Measurements from ENCODE around the gene DCUN1D3.
A peak's percentile ranks its signal among the peaks of the same experiment; 100 is the strongest.

DCUN1D3 gene

GRCh38 chr16:20899477-20900298 is 470 bp downstream of the DCUN1D3 start:
- H3K27me3 Mint-ChIP-seq (ENCODE audit: low read depth): no peaks in the 10 kb centered on the region
- H3K27ac Mint-ChIP-seq: peak overlapping the region; percentile 99
- peaks cover 50% of the 10 kb centered on the region for H3K4me1 Mint-ChIP-seq
- no peak for TF ChIP-seq CTCF (IDR thresholded peaks at IDR 0.05; ENCODE audit: unreplicated experiment in 3 of 3)
- no peaks in the 10 kb centered on the region for H3K9me3 Mint-ChIP-seq
- peaks cover 13% of the 10 kb centered on the region for H3K36me3 Mint-ChIP-seq (ENCODE audit: low read depth)
- peak overlapping the region; percentile 90 to 91 (median 90) for H3K4me3 Mint-ChIP-seq

- H3K27me3 Mint-ChIP-seq (ENCODE audit: low read depth): no peaks in the 10 kb centered on the region
- peak overlapping the region; percentile 90 to 91 (median 90) for H3K4me3 Mint-ChIP-seq
- peak overlapping the region; percentile 99 for H3K27ac Mint-ChIP-seq
- H3K9me3 Mint-ChIP-seq: no peaks in the 10 kb centered on the region
- TF ChIP-seq CTCF (IDR thresholded peaks at IDR 0.05; ENCODE audit: unreplicated experiment in 3 of 3): no peak
- peaks cover 13% of the 10 kb centered on the region for H3K36me3 Mint-ChIP-seq (ENCODE audit: low read depth)
- peaks cover 44% of the 10 kb centered on the region for H3K4me1 Mint-ChIP-seq
Measured at GRCh38 chr16:20899071-20899470, 1.1 kb downstream of the DCUN1D3 start.

DNA sequence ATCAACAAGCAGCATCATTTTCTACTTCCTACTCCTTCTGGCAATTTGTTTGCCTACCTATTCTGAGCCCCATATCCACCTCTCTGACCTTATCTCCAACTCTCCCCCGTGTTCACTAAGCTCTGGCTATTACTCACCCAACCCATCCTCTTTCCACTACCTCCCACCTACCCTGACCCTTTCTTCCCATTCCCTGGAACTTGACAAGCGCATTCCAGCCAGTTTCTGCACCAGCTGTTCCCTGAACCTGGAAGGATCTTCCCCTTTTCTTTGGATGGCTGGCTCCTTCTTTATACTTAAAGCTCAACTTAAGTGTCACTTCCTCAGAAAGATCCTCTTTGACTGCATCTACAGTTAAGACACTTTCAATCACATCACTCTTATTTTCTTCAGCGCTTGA is 2.2 kb downstream of the DCUN1D3 start:
- Mint-ChIP-seq H3K9me3 (no peaks in the 10 kb centered on the region), H3K36me3 (ENCODE audit: low read depth) (peaks cover 16% of the 10 kb centered on the region), H3K27me3 (ENCODE audit: low read depth) (no peaks in the 10 kb centered on the region), H3K27ac (peak overlapping the region; percentile 99), H3K4me3 (peak overlapping the region; percentile 90 to 91 (median 90)), H3K4me1 (peaks cover 39% of the 10 kb centered on the region)
- no peak for TF ChIP-seq CTCF (IDR thresholded peaks at IDR 0.05; ENCODE audit: unreplicated experiment in 3 of 3)

DNA sequence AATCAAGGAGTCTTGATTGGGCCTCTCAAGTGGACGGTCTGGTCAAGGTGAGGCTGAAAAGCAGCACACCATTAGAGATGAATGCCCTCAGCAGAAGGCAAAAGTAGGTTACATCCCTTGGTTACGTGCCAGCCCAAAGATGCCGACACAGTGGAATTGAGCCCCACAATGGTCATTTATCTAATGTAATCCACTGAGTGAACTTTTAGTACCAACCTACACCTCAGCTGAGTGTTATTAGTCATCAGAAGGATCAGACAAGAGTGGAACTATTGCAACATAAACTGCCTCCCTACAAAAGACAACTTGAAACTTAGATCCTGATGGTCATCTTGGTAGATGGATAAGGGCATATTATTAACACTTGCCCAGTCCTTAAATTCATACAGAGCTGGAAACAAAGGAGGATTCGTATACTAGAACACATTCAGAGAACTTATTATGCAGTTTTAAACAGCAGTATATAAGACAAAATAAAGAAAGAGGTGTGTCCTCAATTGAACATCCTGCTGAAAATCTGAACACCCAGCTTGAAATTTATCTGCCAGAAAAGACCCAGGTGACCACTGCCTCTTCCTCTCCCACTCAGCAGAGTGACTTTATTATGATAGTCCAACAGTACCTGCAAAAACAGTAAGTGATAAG is 2.8 kb downstream of the DCUN1D3 start:
- H3K4me1 Mint-ChIP-seq: peaks cover 33% of the 10 kb centered on the region
- H3K9me3 Mint-ChIP-seq: no peaks in the 10 kb centered on the region
- peaks cover 21% of the 10 kb centered on the region for H3K36me3 Mint-ChIP-seq (ENCODE audit: low read depth)
- H3K27me3 Mint-ChIP-seq (ENCODE audit: low read depth): no peaks in the 10 kb centered on the region
- TF ChIP-seq CTCF (IDR thresholded peaks at IDR 0.05; ENCODE audit: unreplicated experiment in 3 of 3): no peak
- peak overlapping the region; percentile 90 to 91 (median 90) for H3K4me3 Mint-ChIP-seq
- H3K27ac Mint-ChIP-seq: peak overlapping the region; percentile 99

DNA sequence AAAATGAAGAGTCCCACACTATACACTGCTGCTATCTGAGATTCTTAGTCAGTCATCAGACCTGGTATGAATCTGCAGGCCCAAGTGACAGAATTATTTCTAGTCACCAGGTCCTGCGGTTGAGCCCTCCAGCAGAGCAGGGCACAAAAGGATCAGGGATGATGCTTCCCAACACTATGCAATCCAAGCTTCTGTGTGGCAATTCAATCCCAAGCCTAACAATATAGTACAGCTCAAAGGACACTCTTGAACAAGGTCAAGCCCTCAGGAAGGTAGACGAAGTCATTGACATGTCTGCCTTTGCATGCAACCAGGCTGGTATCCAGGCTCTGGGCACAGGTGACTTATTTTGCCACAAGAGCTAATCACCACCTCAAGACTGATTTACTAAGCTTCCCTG is 5.8 kb downstream of the DCUN1D3 start:
- H3K36me3 Mint-ChIP-seq (ENCODE audit: low read depth): peaks cover 34% of the 10 kb centered on the region

More for the DNA sequence above, 5.8 kb downstream of the DCUN1D3 start:
- Mint-ChIP-seq H3K9me3 (no peaks in the 10 kb centered on the region), H3K4me1 (peaks cover 27% of the 10 kb centered on the region), H3K27ac (no peak overlapping the region), H3K27me3 (ENCODE audit: low read depth) (no peaks in the 10 kb centered on the region), H3K4me3 (no peak overlapping the region)
- no peak for TF ChIP-seq CTCF (IDR thresholded peaks at IDR 0.05; ENCODE audit: unreplicated experiment in 3 of 3)

All from nephron (organoid).